SK-N-SH treated with all-trans-retinoic acid at 6 μM for 48 hours (cell line): ENCODE results near the gene MMP20.

Source experiments
- ARNTL ChIP-seq: fragments of 450-650 bp; formaldehyde crosslinking; IDR thresholded peaks from 2 replicates; pipeline ENCODE4 v1.5.0; 2020; ENCODE audit warnings: low read depth, mild to moderate bottlenecking, moderate library complexity, borderline replicate concordance
- BACH2 ChIP-seq: fragments of 250-450 bp; sonication (Bioruptor Pico); IDR thresholded peaks from 2 replicates; pipeline ENCODE4 v1.9.0; 2021; ENCODE audit warnings: mild to moderate bottlenecking, borderline replicate concordance
- CSDC2 ChIP-seq: fragments of 250-450 bp; sonication (Bioruptor Pico); IDR thresholded peaks from 2 replicates; pipeline ENCODE4 v1.5.0; 2020; ENCODE audit warnings: mild to moderate bottlenecking, moderate library complexity
- GLIS3 ChIP-seq: fragments of 250-450 bp; sonication (Bioruptor Pico); IDR thresholded peaks from 2 replicates; pipeline ENCODE4 v1.5.0; 2020; ENCODE audit warnings: mild to moderate bottlenecking, moderate library complexity
- PATZ1 ChIP-seq: fragments of 250-450 bp; sonication (Bioruptor Pico); IDR thresholded peaks from 2 replicates; pipeline ENCODE4 v1.8.0; 2020; ENCODE audit warnings: mild to moderate bottlenecking, moderate library complexity, borderline replicate concordance
- RARB ChIP-seq: fragments of 250-450 bp; sonication (Bioruptor Pico); IDR thresholded peaks from 2 replicates; pipeline ENCODE4 v1.8.0; 2021; ENCODE audit warnings: mild to moderate bottlenecking, moderate library complexity
- SNAI2 ChIP-seq: fragments of 250-450 bp; sonication (Bioruptor Pico); IDR thresholded peaks from 2 replicates; pipeline ENCODE4 v1.5.0; 2020; ENCODE audit warnings: mild to moderate bottlenecking, moderate library complexity
- TCF4 ChIP-seq: fragments of 250-450 bp; sonication (Bioruptor Pico); IDR thresholded peaks from 2 replicates; pipeline ENCODE4 v1.8.0; 2021; ENCODE audit warnings: mild to moderate bottlenecking, moderate library complexity, borderline replicate concordance
- TOX ChIP-seq: fragments of 250-450 bp; sonication (Bioruptor Pico); IDR thresholded peaks from 2 replicates; pipeline ENCODE4 v1.8.0; 2021; ENCODE audit warnings: mild to moderate bottlenecking, moderate library complexity, borderline replicate concordance
- ZC3H10 ChIP-seq: fragments of 250-450 bp; sonication (Bioruptor Pico); IDR thresholded peaks from 2 replicates; pipeline ENCODE4 v1.5.1; 2021; ENCODE audit warnings: mild to moderate bottlenecking, moderate library complexity
- ZFP3 ChIP-seq: fragments of 250-450 bp; sonication (Bioruptor Pico); IDR thresholded peaks from 2 replicates; pipeline ENCODE4 v1.5.0; 2020; ENCODE audit warnings: mild to moderate bottlenecking, moderate library complexity
- ZFP30 ChIP-seq: fragments of 450-650 bp; formaldehyde crosslinking; IDR thresholded peaks from 2 replicates; pipeline ENCODE4 v1.5.0; 2022; ENCODE audit warnings: mild to moderate bottlenecking, moderate library complexity
- ZNF70 ChIP-seq: fragments of 450-650 bp; formaldehyde crosslinking; IDR thresholded peaks from 2 replicates; pipeline ENCODE4 v1.5.0; 2020; ENCODE audit warnings: mild to moderate bottlenecking, moderate library complexity

GRCh38 chr11:102592131-102592530, 33.0 kb downstream of the MMP20 start:
- no peak for TF ChIP-seq GLIS3 (CRISPR knock-in tag)
- no peak for TF ChIP-seq ZFP30 (CRISPR knock-in tag)
- TF ChIP-seq PATZ1 (CRISPR knock-in tag): no peak
- TF ChIP-seq RARB (CRISPR knock-in tag): no peak
- no peak for TF ChIP-seq TCF4 (CRISPR knock-in tag)
- no peak for TF ChIP-seq ZC3H10 (CRISPR knock-in tag)
- no peak for TF ChIP-seq CSDC2 (CRISPR knock-in tag)
- no peak for TF ChIP-seq SNAI2 (CRISPR knock-in tag)
- no peak for TF ChIP-seq ARNTL (CRISPR knock-in tag)
- no peak for TF ChIP-seq TOX
- TF ChIP-seq ZFP3 (CRISPR knock-in tag): no peak
- no peak for TF ChIP-seq ZNF70 (CRISPR knock-in tag)
- no peak for TF ChIP-seq BACH2 (CRISPR knock-in tag)
